Fibroblast of lung (primary cell): ENCODE data around the gene C9orf85.

Experiments used
- EZH2 ChIP-seq: IDR thresholded peaks from 2 replicates; pipeline ENCODE4 v1.5.1; 2012; ENCODE audit warnings: low read length, control low read depth, mild to moderate bottlenecking; ENCODE audit errors: missing control alignments
- TF ChIP-seq, protein P1 (sequence below), 2 donors: IDR thresholded peaks in 1 of 2; conservative IDR thresholded peaks in 1 of 2; 1 replicate in 1 of 2; 2 replicates in 1 of 2; pipeline ENCODE4 v1.5.1; 2011 to 2012; ENCODE audit warnings: low read length in 2 of 2, control low read depth in 1 of 2, inconsistent platforms in 1 of 2, low read depth in 1 of 2, mild to moderate bottlenecking in 1 of 2

DNA sequence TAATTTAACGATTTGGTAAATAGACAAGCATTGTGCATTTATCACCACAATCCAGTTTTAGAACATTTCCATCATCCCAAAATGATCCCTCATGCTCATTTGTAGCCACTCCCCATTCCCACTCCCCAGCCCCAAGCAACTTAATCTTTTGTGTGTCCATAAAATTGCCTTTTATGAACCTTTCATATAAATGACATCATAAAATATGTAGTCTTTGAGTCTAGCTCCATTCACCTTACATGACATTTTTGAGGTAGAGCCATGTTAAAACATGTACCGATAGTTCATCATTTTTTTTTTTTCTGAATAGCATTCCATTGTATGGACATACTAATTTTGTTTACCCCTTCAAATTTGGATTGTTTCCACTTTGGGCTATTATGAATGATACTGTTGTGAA is 70.5 kb downstream of the C9orf85 start:
- TF ChIP-seq EZH2, result no peak
- TF ChIP-seq, protein P1, sequence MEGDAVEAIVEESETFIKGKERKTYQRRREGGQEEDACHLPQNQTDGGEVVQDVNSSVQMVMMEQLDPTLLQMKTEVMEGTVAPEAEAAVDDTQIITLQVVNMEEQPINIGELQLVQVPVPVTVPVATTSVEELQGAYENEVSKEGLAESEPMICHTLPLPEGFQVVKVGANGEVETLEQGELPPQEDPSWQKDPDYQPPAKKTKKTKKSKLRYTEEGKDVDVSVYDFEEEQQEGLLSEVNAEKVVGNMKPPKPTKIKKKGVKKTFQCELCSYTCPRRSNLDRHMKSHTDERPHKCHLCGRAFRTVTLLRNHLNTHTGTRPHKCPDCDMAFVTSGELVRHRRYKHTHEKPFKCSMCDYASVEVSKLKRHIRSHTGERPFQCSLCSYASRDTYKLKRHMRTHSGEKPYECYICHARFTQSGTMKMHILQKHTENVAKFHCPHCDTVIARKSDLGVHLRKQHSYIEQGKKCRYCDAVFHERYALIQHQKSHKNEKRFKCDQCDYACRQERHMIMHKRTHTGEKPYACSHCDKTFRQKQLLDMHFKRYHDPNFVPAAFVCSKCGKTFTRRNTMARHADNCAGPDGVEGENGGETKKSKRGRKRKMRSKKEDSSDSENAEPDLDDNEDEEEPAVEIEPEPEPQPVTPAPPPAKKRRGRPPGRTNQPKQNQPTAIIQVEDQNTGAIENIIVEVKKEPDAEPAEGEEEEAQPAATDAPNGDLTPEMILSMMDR (conservative IDR thresholded peaks at IDR 0.05 in 1 of 2, IDR thresholded peaks at IDR 0.05 in 1 of 2; ENCODE audit: low read depth in 1 of 2, low read length in 2 of 2), result no peak
